ENCODE results near the gene PON1.

PON1 gene

GRCh38 chr7:95324431-95324830 lies at the start of gene PON1:
Gene PON1 (minus strand): TSS chr7:95324532. CDS start chr7:95324475, 57 bp downstream.
- DNase-seq, result no peak

DNA sequence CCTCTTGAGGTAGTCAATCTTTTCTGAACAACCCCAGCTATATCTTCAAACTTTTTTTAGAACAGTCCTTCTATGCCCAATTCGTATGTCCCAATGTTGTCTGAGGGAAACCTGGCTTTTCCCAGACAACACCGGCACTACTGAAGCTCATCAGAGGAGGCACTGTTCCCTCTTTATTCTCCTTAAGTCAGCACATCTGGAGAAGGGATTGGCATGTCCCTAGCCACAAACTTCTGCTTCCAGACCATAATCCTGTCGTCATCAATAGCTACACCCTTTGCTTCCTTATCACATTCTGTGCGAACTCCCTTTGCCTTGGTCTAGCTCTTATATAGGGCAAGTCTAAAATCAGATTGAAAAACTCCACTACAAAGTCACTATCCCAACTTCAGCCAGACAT lies 49.0 kb upstream of the PON1 start:
- DNase-seq, result no peak

- DNase-seq, result no peak
Observed at GRCh38 chr7:95368235-95368634, 43.9 kb upstream of the PON1 start.

GRCh38 chr7:95367606-95368005 lies 43.3 kb upstream of the PON1 start:
- no peak for DNase-seq

DNA sequence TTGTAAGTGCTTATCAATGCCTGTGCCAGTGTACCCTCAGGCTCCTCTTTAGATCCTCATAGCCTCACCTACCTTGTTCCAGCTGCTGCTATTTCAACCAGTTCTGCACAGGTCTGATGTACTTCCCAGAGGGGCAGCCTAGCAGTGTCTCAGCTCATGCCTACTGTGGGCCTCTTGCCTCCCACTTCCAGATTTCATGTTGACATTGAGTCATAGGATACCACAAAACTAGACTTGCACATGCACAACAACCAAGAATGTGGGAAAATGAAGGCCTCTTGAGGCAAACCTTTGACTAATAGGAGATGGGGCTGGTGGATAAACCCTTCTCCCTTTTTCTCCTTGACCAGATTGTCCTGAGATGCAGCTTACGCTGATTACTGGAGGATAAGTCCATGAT lies 40.8 kb upstream of the PON1 start:
- DNase-seq, result no peak

DNA sequence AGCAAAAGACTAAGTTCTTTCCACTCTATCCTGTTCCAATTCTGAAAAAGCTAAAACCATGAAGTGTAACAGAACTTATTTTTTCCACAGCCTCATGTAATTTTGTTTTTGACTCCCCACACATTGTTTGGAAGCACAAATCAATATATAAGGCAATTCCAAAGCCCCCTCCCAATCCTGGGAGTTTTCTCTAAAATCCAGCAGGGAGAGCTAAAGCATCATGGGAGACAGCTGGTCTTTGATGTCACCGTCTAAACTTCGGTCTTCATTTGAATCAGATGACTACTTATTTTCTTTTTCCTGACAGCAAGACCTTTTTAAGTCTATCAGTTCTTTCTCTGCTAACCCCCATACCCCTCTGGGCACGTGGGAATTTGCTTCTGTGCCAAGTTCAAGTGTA lies 33.3 kb upstream of the PON1 start:
- DNase-seq, result no peak

GRCh38 chr7:95342642-95343307 lies 18.4 kb upstream of the PON1 start:
- DNase-seq, result no peak

DNA sequence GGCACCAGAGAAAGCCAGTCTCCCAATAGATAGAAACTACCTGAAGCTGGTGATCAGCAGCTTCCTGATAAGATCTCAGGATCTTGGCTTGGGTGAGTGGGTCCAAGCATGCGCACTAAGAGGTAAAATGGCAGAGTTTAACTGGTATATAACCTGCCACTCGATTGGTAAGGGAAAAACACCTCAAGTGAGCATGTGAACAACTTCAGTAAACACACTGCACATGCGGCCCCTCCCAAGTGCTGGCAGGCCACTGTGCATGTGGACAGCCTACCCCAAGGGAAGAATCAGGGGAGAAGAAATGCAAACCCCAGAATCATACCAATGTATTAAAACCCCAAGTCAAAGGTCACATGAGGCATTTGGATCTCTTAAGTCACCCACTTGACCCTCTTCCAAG lies 17.7 kb upstream of the PON1 start:
- DNase-seq, result no peak

DNA sequence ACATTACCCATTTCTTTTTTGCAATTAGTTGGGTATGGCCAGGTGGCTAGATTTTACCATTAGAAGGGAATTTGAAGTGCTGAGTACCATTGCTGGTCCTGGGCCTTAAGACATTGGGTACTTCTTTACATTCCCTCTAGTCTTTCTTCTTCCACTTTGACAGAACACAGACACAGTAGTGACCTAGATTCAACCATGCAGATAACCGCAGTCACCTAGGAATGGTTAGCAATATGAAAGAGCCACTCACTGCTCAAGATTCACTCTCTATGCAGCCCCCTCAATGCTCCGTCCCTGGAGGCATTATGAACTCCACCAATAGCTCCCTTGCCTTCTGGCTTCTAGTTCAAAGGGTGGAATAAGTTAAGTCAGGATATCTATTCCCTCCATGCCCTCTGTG lies 16.2 kb upstream of the PON1 start:
- DNase-seq, result no peak

DNA sequence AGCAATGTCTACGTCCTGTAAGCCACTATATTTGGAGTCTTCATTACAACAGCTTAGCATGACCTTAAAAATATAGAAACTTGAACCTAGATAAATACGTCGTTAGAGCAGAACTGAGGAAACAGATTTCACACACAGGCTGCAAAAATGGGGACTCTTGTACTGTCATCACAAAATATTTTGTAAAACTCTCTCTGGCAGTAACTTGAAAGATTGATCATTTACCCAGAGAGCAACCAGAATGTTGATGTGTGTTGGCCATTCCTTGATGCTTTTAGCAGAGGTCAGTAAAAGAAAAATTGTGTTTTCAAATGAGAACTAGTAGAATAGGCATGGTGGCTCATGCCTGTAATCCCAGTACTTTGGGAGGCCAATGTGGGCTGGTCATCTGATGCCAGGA lies 14.5 kb upstream of the PON1 start:
- no peak for DNase-seq

GRCh38 chr7:95335093-95335492 lies 10.8 kb upstream of the PON1 start:
- no peak for DNase-seq

DNA sequence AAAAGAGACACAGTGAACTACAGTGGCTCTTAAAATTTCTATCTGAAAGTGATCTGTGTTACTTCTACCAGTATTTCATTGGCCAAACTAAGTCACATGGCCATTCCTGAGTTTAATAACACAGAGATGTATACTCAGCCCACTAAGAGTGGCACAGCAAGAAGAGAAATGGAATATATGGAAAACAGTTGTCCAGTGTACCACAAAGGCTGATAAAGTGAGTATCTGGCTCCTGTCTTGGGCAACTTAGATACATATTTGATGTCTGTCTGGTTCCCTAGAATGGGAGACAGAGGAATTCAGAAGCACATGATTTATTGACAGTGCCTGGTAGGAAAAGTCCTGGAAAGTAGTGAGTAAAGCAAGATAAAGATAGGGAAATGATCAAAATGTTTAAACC lies 10.1 kb upstream of the PON1 start:
- no peak for DNase-seq

GRCh38 chr7:95330961-95331337 lies 6.6 kb upstream of the PON1 start:
- DNase-seq, result no peak

DNA sequence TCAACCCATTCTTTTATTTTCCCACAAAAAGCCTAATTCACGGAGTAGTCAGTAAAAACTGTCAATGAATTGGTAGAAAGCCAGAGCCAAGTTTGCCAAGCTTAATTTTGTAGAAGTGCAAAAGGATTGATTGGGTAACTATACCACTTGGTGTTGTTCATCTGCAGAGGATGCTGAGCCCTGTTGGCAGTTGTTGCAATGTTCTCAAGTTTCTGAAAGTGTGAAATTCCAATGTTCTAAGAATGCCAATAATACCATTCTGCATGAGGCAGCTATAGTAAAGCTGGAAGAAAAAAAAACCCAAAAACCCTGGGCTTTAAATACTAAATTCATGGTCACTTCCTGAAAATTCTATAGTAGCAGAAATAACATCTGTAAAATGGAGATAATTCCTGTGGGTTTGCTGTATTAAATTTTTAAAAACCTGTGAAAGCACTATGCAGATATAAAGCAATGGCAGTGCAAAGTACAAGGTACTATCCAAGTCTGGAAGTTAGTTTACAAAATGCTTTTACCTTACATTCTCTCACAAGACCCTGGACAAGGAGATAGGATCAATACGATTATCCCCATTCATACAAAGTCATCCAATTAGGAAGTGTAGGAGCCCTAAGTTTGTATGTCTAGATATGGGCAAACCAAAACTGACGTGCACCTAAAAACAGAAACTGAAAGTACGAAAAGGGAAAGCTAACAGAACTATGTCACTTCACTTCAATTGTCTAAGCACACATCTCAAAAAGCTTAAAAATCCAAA lies 6.0 kb upstream of the PON1 start:
- peak; percentile 41 to 52 for DNase-seq

GRCh38 chr7:95327356-95327755 lies 3.0 kb upstream of the PON1 start:
- DNase-seq, result no peak

GRCh38 chr7:95323410-95324129 lies 762 bp downstream of the PON1 start:
- DNase-seq, result no peak

DNA sequence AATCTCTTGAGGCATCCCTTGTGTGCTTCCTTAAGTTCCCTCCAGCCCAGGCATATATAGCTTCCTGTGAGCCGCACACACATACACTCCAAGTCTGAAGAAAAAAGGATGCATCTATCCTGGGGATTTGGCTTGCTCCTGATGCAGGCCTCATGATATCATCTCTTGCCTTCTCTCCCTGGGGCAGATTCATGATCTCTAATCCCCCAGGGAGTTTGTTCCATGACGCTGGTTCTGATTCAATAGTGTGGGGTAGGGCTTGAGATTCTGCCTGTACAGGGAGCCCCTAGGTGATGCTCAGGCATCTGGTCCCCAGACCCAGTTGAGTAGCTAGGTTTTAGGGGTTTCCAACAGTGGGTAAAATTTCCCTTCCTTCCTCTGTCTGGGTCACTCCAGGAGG lies 1.5 kb downstream of the PON1 start:
- DNase-seq, result no peak

DNA sequence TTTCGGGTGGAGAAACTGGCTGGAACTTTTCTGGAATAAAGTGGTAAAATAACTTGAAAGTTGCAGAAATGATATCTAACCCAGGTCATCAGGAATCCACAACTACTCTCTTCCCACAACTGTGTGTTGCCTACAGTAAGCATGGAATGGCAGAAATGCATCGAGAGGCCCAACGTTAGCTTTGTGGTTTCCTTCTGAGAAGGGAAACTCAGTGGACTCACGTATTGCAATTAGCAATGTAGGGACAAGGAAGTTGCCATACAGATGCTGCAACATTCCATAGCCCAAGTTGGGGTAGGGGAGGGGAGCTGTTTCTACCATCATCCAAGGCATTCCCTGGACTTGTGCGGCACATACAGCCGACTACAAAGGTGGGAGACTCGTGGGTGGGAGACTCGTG lies 1.9 kb downstream of the PON1 start:
- no peak for DNase-seq

DNA sequence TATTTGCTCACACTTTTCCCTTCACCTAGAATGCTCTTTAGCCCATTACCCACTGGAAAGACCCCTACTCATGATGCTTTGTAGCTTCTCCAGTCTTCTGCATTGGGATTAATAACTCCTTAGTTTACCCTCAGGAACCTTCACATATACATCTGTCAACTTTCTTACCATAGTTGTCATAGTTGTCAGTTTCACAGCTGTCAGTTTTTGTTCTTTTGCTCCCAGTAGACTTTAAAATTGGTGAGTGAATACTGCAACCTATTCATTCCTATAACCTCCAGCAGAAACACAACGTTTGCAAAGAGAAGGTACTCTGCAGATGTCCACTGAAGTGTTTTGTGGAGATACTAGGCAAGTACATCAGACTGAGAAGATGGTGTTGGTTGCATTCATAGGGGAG lies 2.6 kb downstream of the PON1 start:
- no peak for DNase-seq

GRCh38 chr7:95320651-95321050 lies 3.7 kb downstream of the PON1 start:
- DNase-seq, result no peak

DNA sequence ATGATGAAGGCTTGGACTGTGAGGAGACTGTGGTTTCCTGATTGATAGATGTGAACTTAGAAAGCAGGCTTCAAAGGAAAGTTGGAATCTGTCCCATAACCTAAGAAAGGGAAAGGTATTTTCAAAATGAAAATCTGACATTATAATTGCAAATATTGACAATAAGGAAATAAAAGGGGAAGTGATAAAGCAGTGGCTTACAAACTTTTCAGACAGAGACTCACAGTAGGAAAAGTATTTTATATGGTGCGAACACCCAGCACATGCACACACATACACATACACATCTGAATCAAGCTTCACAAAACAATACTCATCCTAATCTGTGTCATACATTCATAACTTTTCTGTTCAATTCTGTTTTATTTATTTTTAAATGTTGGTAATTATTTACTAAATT lies 4.8 kb downstream of the PON1 start:
- DNase-seq, result no peak

GRCh38 chr7:95318501-95319100 lies 5.7 kb downstream of the PON1 start:
- no peak for DNase-seq

DNA sequence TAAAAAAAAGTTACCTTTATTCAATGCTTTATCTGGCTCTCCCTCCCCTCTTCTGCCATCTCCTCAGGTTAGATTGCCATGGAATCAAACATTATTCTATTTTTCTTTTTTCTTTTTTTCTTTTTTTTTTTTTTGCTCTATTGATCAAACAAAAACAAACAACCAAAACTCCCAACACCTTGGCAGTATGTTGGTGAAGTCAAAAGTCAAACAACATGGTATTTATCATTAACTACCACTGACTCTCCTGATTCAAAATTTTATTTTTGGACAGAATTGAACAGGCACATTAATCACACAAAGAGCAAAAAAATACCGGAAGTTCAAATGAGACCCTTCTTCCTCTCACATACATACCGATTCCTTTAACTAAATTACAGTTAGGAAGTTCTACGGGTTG lies 6.4 kb downstream of the PON1 start:
- no peak for DNase-seq

GRCh38 chr7:95317546-95317945 lies 6.8 kb downstream of the PON1 start:
- DNase-seq, result no peak
